IMR-90 (cell line): ENCODE measurements around the gene TMEM238. TPM values are rescaled to one million over a fixed set of nuclear protein-coding genes. Genes with fewer than 3 reads are reported as not detected.

Experiments
- ATAC-seq: fragments of 200-7000 bp; cut with Tn5 transposase; 2 replicates; pipeline ENCODE4 v1.9.1; 2020; ENCODE audit warnings: low read depth, mild to moderate bottlenecking, moderate library complexity
- BruUV-seq: library from RNA; stranded (reverse); fragments of 400-500 nt; replicated peaks from 2 replicates; lab custom pipeline; 2021; lab: Mats Ljungman, UMichigan
- CTCF ChIA-PET: fragments of 300-600 bp; formaldehyde crosslinking; extraction: SDS; loops from one replicate; lab custom pipeline; 2021; ENCODE audit warnings: antibody characterized with exemption; lab: Yijun Ruan, JAX
- POLR2A ChIA-PET: fragments of 300-600 bp; sonication (Branson Sonifier 250); formaldehyde crosslinking; loops from one replicate; lab custom pipeline; 2022; ENCODE audit warnings: antibody characterized with exemption; ENCODE audit not compliant: unreplicated experiment; lab: Charles Lee
- DNase-seq: peaks from one replicate; pipeline ENCODE4 v3.0.0; 2013
- H2AFZ ChIP-seq: replicated peaks from 2 replicates; pipeline ENCODE3; 2013; ENCODE audit warnings: low read length, mild to moderate bottlenecking; ENCODE audit not compliant: poor library complexity
- H2AK5ac ChIP-seq: 2 replicates; pipeline ENCODE4 v1.6.1; 2013; ENCODE audit warnings: low read depth, low read length, inconsistent platforms
- H2AK9ac ChIP-seq: replicated peaks from 2 replicates; pipeline ENCODE3; 2013; ENCODE audit warnings: mild to moderate bottlenecking, low read depth, low read length, moderate library complexity; ENCODE audit not compliant: poor library complexity
- H2BK120ac ChIP-seq: 2 replicates; pipeline ENCODE4 v1.6.1; 2013; ENCODE audit warnings: low read depth, low read length, inconsistent platforms
- H2BK15ac ChIP-seq: 3 replicates; pipeline ENCODE4 v1.6.1; 2013; ENCODE audit warnings: low read depth, low read length, inconsistent platforms
- H2BK20ac ChIP-seq: 2 replicates; pipeline ENCODE4 v1.6.1; 2013; ENCODE audit warnings: low read depth, mild to moderate bottlenecking, inconsistent platforms, low read length, moderate library complexity
- H2BK5ac ChIP-seq: 2 replicates; pipeline ENCODE4 v1.6.1; 2013; ENCODE audit warnings: mild to moderate bottlenecking, low read depth, low read length, inconsistent platforms; ENCODE audit not compliant: poor library complexity, severe bottlenecking
- H3K14ac ChIP-seq: replicated peaks from 2 replicates; pipeline ENCODE4 v1.6.1; 2013; ENCODE audit warnings: low read depth, low read length, inconsistent platforms
- H3K18ac ChIP-seq: 2 replicates; pipeline ENCODE4 v1.6.1; 2013; ENCODE audit warnings: low read depth, low read length, control low read depth
- H3K23ac ChIP-seq: 2 replicates; pipeline ENCODE4 v1.6.1; 2013; ENCODE audit warnings: low read depth, low read length, inconsistent platforms
- H3K27ac ChIP-seq: 2 replicates; pipeline ENCODE4 v1.5.1; 2013; ENCODE audit warnings: mild to moderate bottlenecking, control low read depth, low read length; ENCODE audit not compliant: insufficient read depth
- H3K27me3 ChIP-seq: 2 replicates; pipeline ENCODE4 v1.6.1; 2013; ENCODE audit warnings: low read length; ENCODE audit not compliant: control insufficient read depth, insufficient read depth
- H3K36me3 ChIP-seq: 2 replicates; pipeline ENCODE4 v1.6.1; 2013; ENCODE audit warnings: low read length, mixed read lengths; ENCODE audit not compliant: control insufficient read depth, insufficient read depth
- H3K4ac ChIP-seq: 2 replicates; pipeline ENCODE4 v1.6.1; 2013; ENCODE audit warnings: low read depth, low read length, inconsistent platforms
- H3K4me1 ChIP-seq: 2 replicates; pipeline ENCODE4 v1.6.1; 2013; ENCODE audit warnings: low read length, mixed read lengths; ENCODE audit not compliant: control insufficient read depth, insufficient read depth
- H3K4me2 ChIP-seq: 2 replicates; pipeline ENCODE4 v1.6.1; 2013; ENCODE audit warnings: low read depth, mild to moderate bottlenecking, control low read depth, low read length, moderate library complexity
- H3K4me3 ChIP-seq: 2 replicates; pipeline ENCODE4 v1.5.1; 2013; ENCODE audit warnings: low read depth, mild to moderate bottlenecking, control low read depth, low read length, moderate library complexity; ENCODE audit not compliant: insufficient read depth
- H3K56ac ChIP-seq: 2 replicates; pipeline ENCODE4 v1.6.1; 2013; ENCODE audit warnings: low read length, inconsistent platforms; ENCODE audit not compliant: insufficient read depth; ENCODE audit errors: extremely low read depth
- H3K79me1 ChIP-seq, 2 experiments: 2 replicates each; pipeline ENCODE4 v1.6.1; 2013; ENCODE audit warnings: low read length in 2 of 2, inconsistent platforms in 1 of 2, low read depth in 1 of 2
- H3K9ac ChIP-seq: 2 replicates; pipeline ENCODE4 v1.6.1; 2013; ENCODE audit warnings: low read depth, low read length, control low read depth
- H3K9me1 ChIP-seq: 2 replicates; pipeline ENCODE4 v1.6.1; 2013; ENCODE audit warnings: low read length, inconsistent platforms; ENCODE audit not compliant: insufficient read depth
- H3K9me3 ChIP-seq: 2 replicates; pipeline ENCODE4 v1.6.1; 2013; ENCODE audit warnings: low read length; ENCODE audit not compliant: control insufficient read depth, insufficient read depth
- H4K20me1 ChIP-seq: 2 replicates; pipeline ENCODE4 v1.6.1; 2013; ENCODE audit warnings: low read length, inconsistent platforms; ENCODE audit not compliant: insufficient read depth
- H4K5ac ChIP-seq: 2 replicates; pipeline ENCODE4 v1.6.1; 2013; ENCODE audit warnings: mild to moderate bottlenecking, low read depth, low read length, control low read depth
- H4K8ac ChIP-seq, 2 experiments: 2 replicates each; pipeline ENCODE4 v1.6.1; 2013; ENCODE audit warnings: low read depth in 2 of 2, low read length in 2 of 2, control low read depth in 1 of 2, inconsistent platforms in 1 of 2
- H4K91ac ChIP-seq: 2 replicates; pipeline ENCODE4 v1.6.1; 2013; ENCODE audit warnings: low read depth, low read length, inconsistent platforms; ENCODE audit not compliant: insufficient read depth
- CHD1 ChIP-seq: IDR thresholded peaks from 2 replicates; pipeline ENCODE4 v1.6.1; 2012; ENCODE audit warnings: low read depth, low read length, improper control_type of control experiment
- POLR2A ChIP-seq: IDR thresholded peaks from 2 replicates; pipeline ENCODE4 v1.6.1; 2012; ENCODE audit warnings: mild to moderate bottlenecking, low read depth, low read length
- RAD21 ChIP-seq: IDR thresholded peaks from 2 replicates; pipeline ENCODE4 v1.6.1; 2012; ENCODE audit warnings: low read length, improper control_type of control experiment
- RFX5 ChIP-seq: IDR thresholded peaks from 2 replicates; pipeline ENCODE4 v1.8.0; 2012; ENCODE audit warnings: low read depth, mild to moderate bottlenecking, low read length, moderate library complexity
- SMC3 ChIP-seq: fragments of 150-350 bp; IDR thresholded peaks from 2 replicates; pipeline ENCODE4 v1.6.1; 2016; ENCODE audit warnings: low read depth, mild to moderate bottlenecking, antibody characterized with exemption, low read length, moderate library complexity
- whole genome bisulfite sequencing, 2 experiments: methylation state at CpG; one replicate each; pipeline versions ENCODE4 v1.1.5 to v1.1.7; 2013; ENCODE audit warnings: missing lambda C conversion rate in 2 of 2; ENCODE audit not compliant: insufficient read length in 1 of 2; ENCODE audit errors: extremely low coverage in 2 of 2; 5-methylcytosine and 5-hydroxymethylcytosine counted together
- dilution Hi-C: fragments of 300-500 bp; cut with HindIII; formaldehyde crosslinking; loops from one replicate; pipeline ENCODE4 v1.14.3; 2018; ENCODE audit warnings: low sequenced_read_pairs; ENCODE audit not compliant: unreplicated experiment
- in situ Hi-C: fragments of 300-500 bp; cut with MboI; formaldehyde crosslinking; loops from 3 replicates; pipeline ENCODE4 v1.14.3; 2019; ENCODE audit warnings: low sequenced_read_pairs, inconsistent platforms, mixed read lengths
- intact Hi-C: fragments of 100-400 bp; cut with micrococcal nuclease; formaldehyde crosslinking; loops from 2 replicates; pipeline ENCODE4 v1.10.0; 2022
- polyA plus RNA-seq, 3 experiments: library from polyadenylated mRNA; depleted of rRNA; stranded (reverse); fragments of >200 nt; gene quantifications; 2 replicates each; pipeline ENCODE4 v1.2.3, GENCODE V29; 2012; ENCODE audit warnings: low replicate concordance in 1 of 3
- total RNA-seq: library from RNA; depleted of rRNA; stranded (reverse); fragments of >200 nt; gene quantifications from 2 replicates; pipeline ENCODE4 v1.2.3, GENCODE V29; 2012

Gene TMEM238
- total and polyA plus RNA-seq, 2 of the 4 experiments (the other 2 are of a cell fraction) = not detected

DNA sequence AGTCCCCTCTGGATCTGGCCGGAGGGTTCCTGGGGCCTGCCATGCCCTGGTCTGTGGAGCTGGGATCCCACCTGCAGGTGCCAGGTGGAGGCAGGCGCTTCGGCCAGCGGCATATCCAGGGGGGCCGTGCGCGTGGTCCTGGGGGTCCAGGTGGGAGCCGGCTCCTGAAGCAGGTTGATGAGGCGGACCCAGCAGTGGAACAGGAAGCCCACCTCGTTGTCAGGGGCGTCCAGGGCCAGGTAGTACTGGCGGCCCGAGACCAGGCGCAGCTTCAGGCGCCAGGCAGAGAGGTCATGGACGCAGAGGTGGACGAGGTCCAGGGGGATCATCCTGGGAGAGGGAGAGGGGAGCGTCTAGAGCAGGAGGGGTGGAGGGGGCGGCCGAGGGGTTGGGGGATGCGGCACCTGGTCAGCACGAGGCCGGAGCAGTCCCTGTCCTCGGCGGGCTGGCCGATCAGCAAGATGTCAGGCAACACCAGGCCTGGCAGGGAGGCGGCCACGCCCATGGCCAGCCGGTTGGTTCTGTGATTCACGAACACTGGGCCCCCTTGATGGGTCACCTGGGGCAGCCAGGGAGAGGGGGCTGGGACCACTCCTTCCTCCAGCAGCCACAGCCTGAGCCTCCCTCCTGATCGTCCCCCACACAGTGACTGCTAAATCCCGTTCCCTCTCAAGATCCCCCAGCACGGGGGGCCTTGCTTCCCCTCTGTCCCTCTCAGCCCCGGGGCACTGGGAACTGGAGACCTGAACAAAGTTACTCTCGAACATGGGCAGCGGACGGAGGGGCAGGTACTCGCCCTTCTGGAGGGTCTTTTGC lies 21.7 kb downstream of the TMEM238 start:
- Histone ChIP-seq H3K79me1 (peaks cover 0 to 14% of the 10 kb centered on the region in 2 experiments; a peak in 2 of 4 replicates), H4K8ac (no peak overlapping the region), H2AFZ (no peak overlapping the region), H3K14ac (no peak overlapping the region), H2AK9ac (no peak overlapping the region), H3K18ac (no peak overlapping the region), H2BK20ac (no peak overlapping the region), H2BK120ac (no peak overlapping the region), H3K27me3 (peaks cover 2% of the 10 kb centered on the region), H3K56ac (no peak overlapping the region), H3K4ac (no peak overlapping the region), H4K5ac (no peak overlapping the region), H2BK15ac (no peak overlapping the region), H4K20me1 (peaks cover 36% of the 10 kb centered on the region), H3K4me3 (no peak overlapping the region), H3K9ac (no peak overlapping the region), H3K9me3 (no peaks in the 10 kb centered on the region), H3K36me3 (peaks cover 16% of the 10 kb centered on the region), H2BK5ac (no peak overlapping the region), H3K23ac (no peak overlapping the region), H2AK5ac (no peak overlapping the region; the same call in none of the 2 replicates), H3K4me1 (no peaks in the 10 kb centered on the region), H4K91ac (no peak overlapping the region), H3K27ac (no peak overlapping the region), H3K4me2 (no peak overlapping the region), H3K9me1 (peaks cover 3% of the 10 kb centered on the region; the same call in 1 of the 2 replicates)
- ChIA-PET POLR2A (no interaction called here), CTCF (no interaction called here)
- dilution Hi-C loops = no loop called here
- WGBS, 2 experiments = 74% methylated on average over 14 of the region's 38 CpGs; no CpG with 5 or more reads in 1 of the 2 experiments
- DNase-seq (no peak), ATAC-seq (no peak)
- no TSS peak for BruUV-seq
- in situ Hi-C loops = no loop called here
- intact Hi-C loops = no loop called here
- TF ChIP-seq RAD21 (no peak), POLR2A (no peak), CHD1 (no peak), RFX5 (no peak), SMC3 (no peak; the same call in 1 of the 2 replicates)
